D721Med (cell line): Measurements from ENCODE around the gene TKTL1.
A peak's percentile ranks its signal among the peaks of the same experiment; 100 is the strongest.

Source experiments
- DNase-seq: peaks from one replicate; pipeline ENCODE4 v3.0.0; 2011; ENCODE audit warnings: low spot score; ENCODE audit not compliant: insufficient read length
- FAIRE-seq: peaks from 2 replicates; lab custom pipeline; 2011; peaks lifted over from hg19 to GRCh38; lab: Jason Lieb, UNC
- CTCF ChIP-seq: IDR thresholded peaks from 2 replicates; pipeline ENCODE4 v1.5.1; 2012; ENCODE audit warnings: mild to moderate bottlenecking, control low read depth; ENCODE audit not compliant: insufficient read depth; ENCODE audit errors: missing control alignments

TKTL1 gene

GRCh38 chrX:154378059-154378798, 82.6 kb downstream of the TKTL1 start:
- FAIRE-seq: no peak
- peak; percentile 54 for DNase-seq
- no peak for TF ChIP-seq CTCF

- no peak for DNase-seq
- TF ChIP-seq CTCF: no peak
- no peak for FAIRE-seq
Measured at GRCh38 chrX:154378799-154379568, 83.4 kb downstream of the TKTL1 start, which contains the start of gene EMD. Gene EMD (plus strand): TSS chrX:154379295. CDS start chrX:154379485, 190 bp downstream.

- TF ChIP-seq CTCF: no peak
- FAIRE-seq (no peak), DNase-seq (no peak)
Measured at GRCh38 chrX:154379569-154379951, 84.0 kb downstream of the TKTL1 start.
